ENCODE measurements around the gene SAMD11.
"Not testable (repeated sequence)": the region's sequence is repeated elsewhere in the genome, so short reads cannot be mapped to it uniquely, and the experiment has no call there.

Gene SAMD11

GRCh38 chr1:975365-975764 lies 51.6 kb downstream of the SAMD11 start:
- DNase-seq: no peak

GRCh38 chr1:975896-976683 lies 52.4 kb downstream of the SAMD11 start:
- DNase-seq: peak; percentile 74

GRCh38 chr1:976791-977190 lies 53.1 kb downstream of the SAMD11 start:
- not testable (repeated sequence) for DNase-seq

GRCh38 chr1:978069-978834 lies 54.5 kb downstream of the SAMD11 start:
- no peak for DNase-seq

GRCh38 chr1:978835-979743 lies 55.4 kb downstream of the SAMD11 start:
- DNase-seq: no peak

GRCh38 chr1:979744-980072 lies 56.0 kb downstream of the SAMD11 start:
- no peak for DNase-seq

GRCh38 chr1:980137-980571 lies 56.4 kb downstream of the SAMD11 start:
- no peak for DNase-seq

GRCh38 chr1:980602-981395 lies 57.1 kb downstream of the SAMD11 start:
- DNase-seq: no peak

GRCh38 chr1:981491-981954 lies 57.8 kb downstream of the SAMD11 start:
- DNase-seq: no peak

- DNase-seq: no peak
These were observed 58.3 kb downstream of the SAMD11 start, which contains the start of gene PERM1 for GRCh38 chr1:981955-982558. Gene PERM1, minus strand, starts transcription at chr1:982093. Its CDS starts 1,064 bp downstream, at chr1:981029.

- no peak for DNase-seq
These were observed 59.2 kb downstream of the SAMD11 start for GRCh38 chr1:982765-983436.

- no peak for DNase-seq
These were observed 60.2 kb downstream of the SAMD11 start for GRCh38 chr1:983798-984475.

GRCh38 chr1:984476-984814 lies 60.7 kb downstream of the SAMD11 start:
- DNase-seq: no peak

- no peak for DNase-seq
These were observed 61.4 kb downstream of the SAMD11 start for GRCh38 chr1:985126-985525.

- not testable (repeated sequence) for DNase-seq
These were observed 64.3 kb downstream of the SAMD11 start for GRCh38 chr1:988061-988460.

- not testable (repeated sequence) for DNase-seq
These were observed 67.6 kb downstream of the SAMD11 start for GRCh38 chr1:991275-991674.

- DNase-seq: no peak
These were observed 68.2 kb downstream of the SAMD11 start for GRCh38 chr1:991895-992294.

GRCh38 chr1:992362-992761 lies 68.6 kb downstream of the SAMD11 start:
- no peak for DNase-seq

GRCh38 chr1:993379-993995 lies 69.8 kb downstream of the SAMD11 start:
- DNase-seq: no peak
